ENCODE data around the gene MRPL48. TPM values are rescaled to one million over a fixed set of nuclear protein-coding genes. Genes with fewer than 3 reads are reported as not detected.

MRPL48 gene
- total RNA-seq, 1 experiment from 2014 or later: 66.8 TPM

GRCh38 chr11:73818846-73819245, 31.2 kb downstream of the MRPL48 start:
- DNase-seq (ENCODE audit: low read depth, low spot score): no peak
- ChIA-PET CTCF (no interaction called here), POLR2A (no interaction called here), RAD21 (ENCODE audit: low non-redundant PET in 1 of 2, low total read pairs in 2 of 2, uncharacterized antibody in 2 of 2, unreplicated experiment in 2 of 2) (no interaction called here)
- Histone ChIP-seq H3K27ac (ENCODE audit: low read depth, low read length) (no peak overlapping the region), H3K79me2 (ENCODE audit: insufficient read depth, low read length) (no peaks in the 10 kb centered on the region), H3K4me3 (replicated peaks in 1 of 2; ENCODE audit: low read depth in 1 of 2, low read length in 2 of 2) (no peak overlapping the region), H3K9me3 (ENCODE audit: control insufficient read depth in 1 of 2, insufficient read depth in 1 of 2, low read depth in 1 of 2, low read length in 2 of 2) (no peaks in the 10 kb centered on the region), H2AFZ (ENCODE audit: low read depth, low read length, poor library complexity, severe bottlenecking) (no peak overlapping the region), H3K36me3 (ENCODE audit: control insufficient read depth in 1 of 2, insufficient read depth in 2 of 2, low read length in 2 of 2) (no peaks in the 10 kb centered on the region), H4K20me1 (ENCODE audit: insufficient read depth) (no peaks in the 10 kb centered on the region), H3K9ac (ENCODE audit: low read length) (no peak overlapping the region), H3K4me2 (ENCODE audit: low read length) (no peak overlapping the region), H3K9me2 (ENCODE audit: insufficient read depth) (no peaks in the 10 kb centered on the region), H3K4me1 (ENCODE audit: control insufficient read depth in 1 of 2, insufficient read depth in 2 of 2, low read length in 2 of 2) (no peaks in the 10 kb centered on the region), H3K27me3 (ENCODE audit: insufficient read depth, low read length) (no peaks in the 10 kb centered on the region)
- no peak for ATAC-seq
- TSS peak; percentile 27 for BruUV-seq (replicated peaks)
- TF ChIP-seq POLR2AphosphoS5 (IDR thresholded peaks at IDR 0.05; ENCODE audit: low read depth, low read length) (no peak), RAD21 (IDR thresholded peaks at IDR 0.05; ENCODE audit: low read depth) (no peak), ZBTB33 (IDR thresholded peaks at IDR 0.05; ENCODE audit: extremely low read depth, insufficient replicate concordance, low read length) (no peak), ATF3 (IDR thresholded peaks at IDR 0.05) (no peak), ZFX (IDR thresholded peaks at IDR 0.05) (no peak), EGR1 (IDR thresholded peaks at IDR 0.05; ENCODE audit: low read depth) (no peak), ZNF274 (IDR thresholded peaks at IDR 0.05; ENCODE audit: low read depth, low read length) (no peak), SRF (IDR thresholded peaks at IDR 0.05; ENCODE audit: low read depth) (no peak), SIN3A (IDR thresholded peaks at IDR 0.05; ENCODE audit: low read depth) (no peak), ELF1 (IDR thresholded peaks at IDR 0.05; ENCODE audit: borderline replicate concordance, low read depth) (no peak), EZH2phosphoT487 (IDR thresholded peaks at IDR 0.05; ENCODE audit: borderline replicate concordance) (no peak), MAX (IDR thresholded peaks at IDR 0.05) (no peak), JUND (IDR thresholded peaks at IDR 0.05) (no peak), CBX3 (IDR thresholded peaks at IDR 0.05; ENCODE audit: low read depth) (no peak)
- intact Hi-C loops (cut with micrococcal nuclease): no loop called here
